Common myeloid progenitor, CD34-positive (primary cell): ENCODE data around the gene DESI1.

Source experiments
- CTCF ChIA-PET: fragments of 350-600 bp; sonication (Branson Sonifier 250); formaldehyde crosslinking; loops from one replicate; lab custom pipeline; 2021; ENCODE audit warnings: antibody characterized with exemption; lab: Charles Lee
- POLR2A ChIA-PET: fragments of 350-600 bp; sonication (Branson Sonifier 250); formaldehyde crosslinking; loops from one replicate; lab custom pipeline; 2021; ENCODE audit warnings: antibody characterized with exemption; lab: Charles Lee
- DNase-seq, 3 donors: peaks; one replicate each; pipeline versions ENCODE4 v3.0.0 to v3.0.0-alpha.2; 2013
- H3K27ac ChIP-seq, 2 experiments: 1 replicate in 1 of 2; 2 replicates in 1 of 2; pipeline ENCODE4 v1.7.0; 2013; ENCODE audit warnings: inconsistent platforms in 2 of 2, low read length in 2 of 2, mild to moderate bottlenecking in 2 of 2, low read depth in 1 of 2, moderate library complexity in 1 of 2; ENCODE audit not compliant: severe bottlenecking in 2 of 2, insufficient read depth in 1 of 2, poor library complexity in 1 of 2
- H3K27me3 ChIP-seq, 5 experiments: replicated peaks in 2 of 5; 1 replicate in 3 of 5; 2 replicates in 2 of 5; pipeline versions ENCODE4 v1.6.1 to v1.7.0; 2013; ENCODE audit warnings: low read length in 4 of 5, mild to moderate bottlenecking in 2 of 5, moderate library complexity in 2 of 5, inconsistent platforms in 1 of 5; ENCODE audit not compliant: insufficient read depth in 5 of 5, control insufficient read depth in 4 of 5
- H3K36me3 ChIP-seq, 4 experiments: 1 replicate in 2 of 4; 2 replicates in 2 of 4; pipeline versions ENCODE4 v1.6.1 to v1.7.0; 2013; ENCODE audit warnings: low read length in 3 of 4, control low read depth in 1 of 4, mild to moderate bottlenecking in 1 of 4; ENCODE audit not compliant: control insufficient read depth in 4 of 4, insufficient read depth in 4 of 4
- H3K4me1 ChIP-seq, 4 experiments: 1 replicate in 3 of 4; 2 replicates in 1 of 4; pipeline versions ENCODE4 v1.6.1 to v1.7.1; 2013; ENCODE audit warnings: low read length in 3 of 4, mild to moderate bottlenecking in 3 of 4, control low read depth in 1 of 4, inconsistent platforms in 1 of 4, moderate library complexity in 1 of 4; ENCODE audit not compliant: control insufficient read depth in 4 of 4, insufficient read depth in 4 of 4; ENCODE audit errors: control extremely low read depth in 1 of 4
- H3K4me3 ChIP-seq, 7 experiments: 1 replicate in 4 of 7; 2 replicates in 3 of 7; pipeline versions ENCODE4 v1.5.1 to v1.7.0; 2013; ENCODE audit warnings: mild to moderate bottlenecking in 7 of 7, low read length in 6 of 7, moderate library complexity in 6 of 7, inconsistent platforms in 2 of 7, low read depth in 2 of 7, control low read depth in 1 of 7; ENCODE audit not compliant: insufficient read depth in 4 of 7, control insufficient read depth in 1 of 7; ENCODE audit errors: extremely low read depth in 1 of 7
- H3K9me3 ChIP-seq, 5 experiments: 1 replicate in 4 of 5; 2 replicates in 1 of 5; pipeline versions ENCODE4 v1.6.1 to v1.7.1; 2013; ENCODE audit warnings: low read length in 4 of 5, mild to moderate bottlenecking in 2 of 5, inconsistent platforms in 1 of 5, low read depth in 1 of 5, moderate library complexity in 1 of 5; ENCODE audit not compliant: control insufficient read depth in 4 of 5, insufficient read depth in 2 of 5; ENCODE audit errors: control extremely low read depth in 1 of 5
- WGBS: methylation state at CpG from one replicate; pipeline ENCODE4 v1.1.5; 2013; ENCODE audit not compliant: insufficient coverage; 5-methylcytosine and 5-hydroxymethylcytosine counted together

The DESI1 gene

DNA sequence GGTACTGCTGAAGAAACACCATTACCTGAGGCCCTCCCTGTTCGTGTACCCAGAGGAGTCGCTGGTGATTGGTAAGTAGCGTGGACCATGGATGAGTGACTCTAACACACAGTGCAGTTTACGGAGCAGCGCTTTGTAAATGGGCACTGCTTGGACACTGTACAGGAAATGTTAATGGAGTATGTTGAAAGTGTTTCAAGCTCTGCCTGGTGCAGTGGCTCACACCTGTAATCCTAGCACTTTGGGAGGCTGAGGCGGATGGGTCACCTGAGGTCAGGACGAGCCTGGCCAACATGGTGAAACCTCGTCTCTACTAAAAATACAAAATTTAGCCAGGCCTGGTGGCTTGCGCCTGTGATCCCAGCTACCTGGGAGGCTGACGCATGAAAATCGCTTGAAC, 30.0 kb upstream of the DESI1 start:
- Histone ChIP-seq H3K36me3 (peaks cover 17 to 83% (median 68%) of the 10 kb centered on the region in 4 experiments), H3K4me1 (no peaks in the 10 kb centered on the region), H3K9me3 (no peaks in the 10 kb centered on the region), H3K27me3 (no peaks in the 10 kb centered on the region), H3K4me3 (no peak overlapping the region), H3K27ac (no peak overlapping the region)
- DNase-seq = no peak
- ChIA-PET CTCF (interaction anchor here (1.1 kb wide), 1 partner anchor 16 kb away, joined by 4 read pairs; no protein-coding TSS in a partner anchor), POLR2A (no interaction called here)
- 99% methylated on average over 11 of the region's 11 CpGs for WGBS

DNA sequence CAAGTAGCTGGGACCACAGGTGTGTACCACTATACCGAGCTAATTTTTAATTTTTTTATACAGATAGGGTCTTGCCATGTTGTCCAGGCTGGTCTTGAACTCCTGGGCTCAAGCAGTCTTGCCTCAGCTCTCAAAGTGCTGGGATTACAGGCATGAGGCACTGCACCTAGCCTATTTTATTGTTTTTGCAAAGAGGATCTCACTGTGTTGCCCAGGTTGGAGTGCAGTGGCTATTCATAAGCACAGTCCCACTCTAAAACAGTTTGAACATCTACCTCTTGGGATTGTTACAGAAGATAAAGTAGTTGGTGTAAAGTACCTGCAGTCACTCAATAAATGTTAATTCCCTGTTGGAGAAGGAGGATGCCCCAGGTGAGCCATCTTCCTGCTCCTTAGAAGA, 29.4 kb upstream of the DESI1 start:
- POLR2A ChIA-PET = no interaction called here
- no peaks in the 10 kb centered on the region for H3K4me1 ChIP-seq
- no peaks in the 10 kb centered on the region for H3K9me3 ChIP-seq
- no peak overlapping the region for H3K4me3 ChIP-seq
- H3K27ac ChIP-seq = no peak overlapping the region
- no peak for DNase-seq
- no peaks in the 10 kb centered on the region for H3K27me3 ChIP-seq
- H3K36me3 ChIP-seq = peaks cover 19 to 84% (median 67%) of the 10 kb centered on the region in 4 experiments
- CTCF ChIA-PET = interaction anchor here (1.6 kb wide), 1 partner anchor 16 kb away, joined by 4 read pairs; no protein-coding TSS in a partner anchor
- 100% methylated on average over 1 of the region's 1 CpG for WGBS

DNA sequence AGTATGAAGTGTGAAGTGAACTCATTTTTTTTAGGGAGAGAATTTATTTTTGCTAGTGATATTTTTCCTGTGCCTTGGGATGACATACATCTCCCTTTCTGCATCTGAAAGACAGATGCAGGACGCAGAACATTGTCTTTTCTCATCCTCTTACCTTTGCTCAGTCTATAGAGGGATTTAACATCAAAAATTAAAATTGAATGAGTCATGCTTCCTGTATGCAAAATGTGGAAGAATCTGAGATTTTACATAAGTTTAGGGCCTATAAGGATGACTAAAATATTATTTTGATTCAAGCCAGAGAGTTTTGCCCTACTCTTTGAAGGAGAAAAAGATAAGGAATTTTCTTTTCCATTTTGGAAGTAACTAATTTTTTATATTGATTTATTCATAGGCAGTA, 27.6 kb upstream of the DESI1 start:
- no peak overlapping the region for H3K27ac ChIP-seq
- WGBS = no CpG with 5 or more reads among the region's 1 CpG
- no peaks in the 10 kb centered on the region for H3K27me3 ChIP-seq
- ChIA-PET POLR2A (interaction anchor here (0.5 kb wide), 1 partner anchor 442 kb away, joined by 6 read pairs; no protein-coding TSS in a partner anchor), CTCF (no interaction called here)
- peaks cover 19 to 78% (median 59%) of the 10 kb centered on the region in 4 experiments for H3K36me3 ChIP-seq
- DNase-seq = no peak
- no peaks in the 10 kb centered on the region for H3K4me1 ChIP-seq
- H3K4me3 ChIP-seq = no peak overlapping the region
- H3K9me3 ChIP-seq = no peaks in the 10 kb centered on the region

DNA sequence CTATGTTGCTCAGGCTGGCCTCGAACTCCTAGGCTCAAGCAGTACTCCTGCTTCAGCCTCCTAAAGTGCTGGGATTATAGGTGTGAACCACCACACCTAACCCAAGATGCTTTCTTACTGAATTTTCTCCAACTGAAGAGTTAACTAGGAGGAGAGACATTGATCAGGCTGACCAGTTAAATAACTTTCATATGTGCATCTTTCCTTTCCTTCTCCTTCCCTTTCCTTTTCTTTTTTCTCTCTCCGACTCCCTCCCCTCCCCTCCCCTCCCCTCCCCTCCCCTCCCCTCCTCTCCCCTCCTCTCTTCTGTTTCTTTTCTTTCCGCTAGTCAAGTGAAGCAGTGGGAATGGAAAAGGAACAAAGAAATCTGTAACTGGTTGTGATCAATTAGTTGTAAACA, 26.9 kb upstream of the DESI1 start:
- Histone ChIP-seq H3K27me3 (no peaks in the 10 kb centered on the region), H3K9me3 (no peaks in the 10 kb centered on the region), H3K4me1 (no peaks in the 10 kb centered on the region), H3K27ac (no peak overlapping the region), H3K36me3 (peaks cover 17 to 77% (median 59%) of the 10 kb centered on the region in 4 experiments), H3K4me3 (no peak overlapping the region)
- WGBS = no CpG with 5 or more reads among the region's 3 CpGs
- no peak for DNase-seq
- ChIA-PET POLR2A (no interaction called here), CTCF (no interaction called here)

DNA sequence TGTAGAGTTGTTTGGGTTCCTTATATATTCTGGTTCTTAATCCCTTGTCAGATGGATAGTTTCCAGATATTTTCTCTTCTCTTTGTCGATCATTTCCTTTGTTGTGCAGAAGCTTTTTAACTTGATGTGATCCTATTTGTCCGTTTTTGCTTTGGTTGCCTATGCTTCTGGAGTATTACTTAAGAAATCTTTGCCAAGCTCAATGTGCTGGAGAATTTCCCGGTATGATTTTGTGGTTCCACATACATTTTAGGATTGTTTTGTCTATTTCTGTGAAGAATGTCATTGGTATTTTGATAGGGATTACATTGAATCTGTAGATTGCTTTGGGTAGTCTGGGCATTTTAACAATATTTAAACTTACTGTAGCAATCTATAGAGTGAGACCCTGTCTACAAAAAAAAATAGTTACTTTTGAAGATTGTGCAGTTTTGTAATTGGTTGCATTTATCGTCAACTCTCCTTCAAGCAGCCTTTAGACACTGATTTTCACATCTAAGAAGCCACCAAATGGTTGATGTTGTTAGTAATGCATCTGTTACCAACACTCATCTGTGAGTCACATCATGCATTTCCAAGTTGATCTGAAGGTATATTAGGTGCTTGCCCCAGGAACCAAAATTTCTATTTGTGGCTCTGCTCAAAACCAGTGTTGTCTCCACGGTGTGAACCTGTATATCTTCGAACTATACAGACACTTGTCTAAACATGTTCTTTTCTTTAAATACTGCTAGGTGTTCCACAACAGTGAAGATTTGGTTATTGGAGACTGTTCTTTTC, 21.7 kb upstream of the DESI1 start:
- Histone ChIP-seq H3K27ac (no peak overlapping the region), H3K27me3 (no peaks in the 10 kb centered on the region), H3K36me3 (peaks cover 22 to 81% (median 61%) of the 10 kb centered on the region in 4 experiments), H3K4me3 (no peak overlapping the region), H3K4me1 (no peaks in the 10 kb centered on the region), H3K9me3 (no peaks in the 10 kb centered on the region)
- 100% methylated on average over 2 of the region's 6 CpGs for WGBS
- DNase-seq = no peak
- POLR2A ChIA-PET = no interaction called here
- CTCF ChIA-PET = interaction anchor here (1.4 kb wide), 1 partner anchor 24 kb away, joined by 4 read pairs; no protein-coding TSS in a partner anchor

DNA sequence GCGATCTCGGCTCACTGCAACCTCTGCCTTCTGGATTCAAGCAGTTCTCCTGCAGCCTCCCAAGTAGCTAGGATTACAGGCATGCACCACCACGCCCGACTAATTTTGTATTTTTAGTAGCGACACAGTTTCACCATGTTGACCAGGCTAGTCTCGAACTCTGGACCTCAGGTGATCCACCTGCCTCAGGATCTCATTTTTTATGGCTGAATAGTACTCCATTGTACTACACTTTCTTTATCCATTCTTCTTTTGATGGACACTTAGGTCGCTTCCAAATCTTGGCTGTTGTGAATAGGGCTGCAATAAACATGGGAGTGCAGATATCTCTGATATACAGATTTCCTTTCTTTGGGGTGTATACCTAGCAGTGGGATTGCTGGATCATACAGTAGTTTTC, 21.0 kb upstream of the DESI1 start:
- CTCF ChIA-PET = no interaction called here
- Histone ChIP-seq H3K4me1 (no peaks in the 10 kb centered on the region), H3K9me3 (no peaks in the 10 kb centered on the region), H3K27ac (no peak overlapping the region), H3K4me3 (no peak overlapping the region), H3K36me3 (peaks cover 28 to 83% (median 64%) of the 10 kb centered on the region in 4 experiments), H3K27me3 (no peaks in the 10 kb centered on the region)
- DNase-seq = no peak
- POLR2A ChIA-PET = no interaction called here
- 100% methylated on average over 5 of the region's 7 CpGs for WGBS

DNA sequence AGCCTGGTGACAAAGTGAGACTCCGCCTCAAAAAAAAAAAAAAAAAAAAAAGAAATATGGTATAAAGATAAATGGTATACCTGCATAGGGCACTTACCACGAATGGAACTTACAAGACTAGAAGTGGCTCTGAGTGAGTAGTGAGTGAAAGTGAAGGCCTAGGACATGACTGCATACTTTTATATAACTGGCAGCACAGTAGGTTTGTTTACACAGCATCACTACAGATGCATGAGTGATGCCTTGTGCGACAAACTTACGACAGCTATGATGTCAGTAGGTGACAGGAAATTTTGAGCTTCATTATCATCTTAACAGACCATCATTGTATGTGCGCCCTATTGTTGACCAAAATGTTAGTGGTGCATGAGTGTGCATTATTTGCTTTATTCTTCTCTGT, 17.9 kb upstream of the DESI1 start:
- H3K4me3 ChIP-seq = no peak overlapping the region
- ChIA-PET POLR2A (no interaction called here), CTCF (interaction anchor here (1.1 to 1.4 kb wide), 2 partner anchors 28 to 35 kb away, joined by 3 read pairs; no protein-coding TSS in a partner anchor)
- H3K27ac ChIP-seq = no peak overlapping the region
- WGBS = 100% methylated on average over 2 of the region's 5 CpGs
- H3K9me3 ChIP-seq = no peaks in the 10 kb centered on the region
- DNase-seq = no peak
- no peaks in the 10 kb centered on the region for H3K27me3 ChIP-seq
- no peaks in the 10 kb centered on the region for H3K4me1 ChIP-seq
- peaks cover 30 to 87% (median 71%) of the 10 kb centered on the region in 4 experiments for H3K36me3 ChIP-seq
